ENCODE data around the gene SLC38A8. TPM values are rescaled to one million over a fixed set of nuclear protein-coding genes. Genes with fewer than 3 reads are reported as not detected.

Gene SLC38A8
- polyA plus RNA-seq, 3 donors = not detected

GRCh38 chr16:84068783-84069462, 26.3 kb upstream of the SLC38A8 start:
- no peak for DNase-seq

- no peak for DNase-seq
Measured at GRCh38 chr16:84068041-84068440, 25.4 kb upstream of the SLC38A8 start.

DNA sequence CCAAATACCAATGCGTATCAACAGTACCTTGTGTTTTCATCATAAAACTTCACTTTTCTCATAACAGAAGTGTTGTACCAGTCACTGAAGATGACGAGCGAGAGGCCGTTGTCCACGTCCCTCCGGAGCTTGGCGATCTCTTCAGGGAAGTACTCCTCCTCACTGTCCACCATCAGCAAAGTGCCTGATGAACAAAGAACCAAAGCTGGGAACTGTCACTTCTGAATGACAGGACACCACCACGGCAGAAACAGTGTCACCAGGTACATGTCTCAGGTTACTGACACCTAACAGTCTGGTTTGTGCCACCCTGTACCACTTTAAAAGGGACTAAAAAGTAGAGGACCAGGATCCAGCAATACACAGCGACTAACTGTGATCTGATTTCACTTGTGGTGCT, 25.0 kb upstream of the SLC38A8 start:
- DNase-seq = no peak

DNA sequence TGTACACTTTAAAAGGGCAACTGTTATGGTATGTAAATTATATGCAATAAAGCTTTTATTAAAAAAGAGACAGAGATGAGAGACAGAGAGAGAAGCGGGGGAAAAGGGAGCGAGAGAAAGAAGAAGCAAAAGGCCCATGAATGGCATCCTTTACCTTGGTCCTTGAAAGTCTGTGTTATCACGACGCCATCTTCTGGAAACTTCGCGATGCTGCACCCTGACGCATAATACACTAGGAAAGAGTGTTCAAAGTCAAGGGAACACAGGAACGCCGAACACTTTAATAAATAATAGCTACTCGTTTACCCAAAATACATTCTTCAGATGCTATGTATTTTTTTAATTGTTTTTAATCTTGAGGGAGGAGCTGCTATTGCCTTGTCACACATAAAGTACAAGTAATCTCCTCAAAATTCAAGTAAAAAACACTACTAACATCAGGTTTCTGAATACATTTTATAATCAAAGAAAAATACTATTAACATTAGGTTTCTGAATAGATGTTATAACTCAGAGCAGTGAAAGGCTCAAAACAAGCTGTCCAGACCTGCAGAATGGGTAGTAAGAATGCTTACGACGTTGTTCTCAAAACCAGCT, 23.0 kb upstream of the SLC38A8 start:
- peak; percentile 49 for DNase-seq

DNA sequence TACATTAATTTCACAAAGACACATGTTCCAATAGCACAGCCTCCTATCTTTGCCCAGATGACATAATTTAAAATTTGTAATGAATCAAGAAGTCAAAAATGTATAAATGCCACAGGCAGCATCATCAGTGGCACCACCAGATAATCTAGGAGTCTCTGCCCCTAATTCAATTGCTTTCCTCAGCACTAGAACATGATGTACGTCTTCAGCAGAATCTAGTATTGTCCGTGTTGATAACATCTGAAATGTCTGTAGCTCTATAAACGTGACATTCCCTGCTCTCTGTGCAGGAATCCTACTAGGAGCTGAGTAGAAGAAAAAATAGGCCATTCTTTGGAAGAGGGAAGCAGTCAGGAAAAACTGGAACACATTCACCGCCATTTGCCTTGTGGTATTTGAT, 21.4 kb upstream of the SLC38A8 start:
- no peak for DNase-seq

DNA sequence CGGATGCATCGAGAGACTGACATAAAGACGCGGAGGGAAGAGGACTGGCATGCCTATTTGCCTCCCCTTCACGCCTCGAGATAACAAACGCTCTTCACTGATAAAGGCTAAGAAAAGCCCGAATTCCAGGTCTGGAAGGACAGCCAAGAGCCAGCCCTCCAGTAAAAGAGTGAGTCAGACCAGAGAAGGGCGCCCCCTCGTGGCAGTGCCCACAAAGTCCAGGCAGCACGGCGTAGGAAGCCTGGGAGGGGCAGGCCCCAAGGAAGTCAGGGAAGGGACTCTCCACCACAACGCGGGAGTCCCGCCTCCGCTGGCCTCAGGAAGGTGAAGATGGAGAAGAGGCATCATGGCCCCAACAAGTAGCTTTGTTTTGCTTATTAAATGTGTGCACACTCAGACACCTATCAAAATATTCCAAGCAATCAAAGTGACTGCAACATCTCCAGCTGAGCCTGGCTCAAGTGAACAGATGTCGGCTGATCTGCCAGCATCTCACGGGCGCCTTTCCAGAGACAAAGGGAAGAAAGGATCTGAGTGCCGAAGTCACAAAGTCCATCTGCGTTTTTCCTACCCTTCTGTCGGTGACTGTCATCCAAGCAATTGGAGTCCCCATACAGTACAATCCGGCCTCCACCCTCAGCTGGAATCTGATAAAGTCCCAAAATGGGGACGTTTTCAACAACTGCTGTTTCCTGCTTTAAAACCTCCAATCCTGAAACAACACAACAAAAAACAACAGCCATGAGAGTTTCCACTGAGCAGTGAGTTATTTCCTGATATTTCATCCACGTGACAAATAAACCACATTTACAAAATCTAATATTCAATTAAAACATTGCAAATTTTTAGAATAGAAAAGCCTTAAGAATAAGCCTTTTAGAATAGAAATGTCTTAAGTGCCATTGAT, 20.4 kb upstream of the SLC38A8 start:
- peak; percentile 40 for DNase-seq

DNA sequence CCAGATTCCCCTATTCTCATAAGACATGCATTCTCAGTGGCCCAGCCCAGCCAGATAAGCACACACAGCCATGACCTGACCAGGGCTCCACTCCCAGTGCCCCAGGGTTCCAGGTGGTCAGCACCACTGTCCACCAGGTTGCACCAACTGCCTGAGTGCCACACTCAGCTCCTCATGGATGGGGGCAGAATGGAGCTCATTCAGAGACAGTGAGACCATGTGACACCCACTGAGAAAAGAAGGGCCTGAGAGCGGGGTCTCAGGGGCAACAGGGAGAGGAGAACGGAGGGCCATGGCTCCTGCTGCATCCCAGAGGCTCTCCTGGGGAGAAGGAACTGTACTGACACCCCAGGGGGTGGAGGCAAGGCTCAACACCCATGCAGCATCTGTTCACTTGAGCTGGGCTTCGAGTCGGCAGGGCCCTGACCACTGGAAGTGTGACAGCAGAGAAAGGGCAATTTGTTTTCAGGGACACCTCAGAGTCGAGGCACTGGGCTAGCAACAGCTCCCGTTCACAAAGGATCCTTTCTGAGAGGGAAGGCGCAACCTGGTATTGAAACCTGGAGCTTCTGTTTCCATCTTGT, 18.7 kb upstream of the SLC38A8 start:
- DNase-seq = no peak

- DNase-seq = no peak
Measured at GRCh38 chr16:84059946-84060901, 17.6 kb upstream of the SLC38A8 start.

- DNase-seq = no peak
Measured at GRCh38 chr16:84059111-84059510, 16.5 kb upstream of the SLC38A8 start.

GRCh38 chr16:84058664-84059063, 16.1 kb upstream of the SLC38A8 start:
- no peak for DNase-seq

DNA sequence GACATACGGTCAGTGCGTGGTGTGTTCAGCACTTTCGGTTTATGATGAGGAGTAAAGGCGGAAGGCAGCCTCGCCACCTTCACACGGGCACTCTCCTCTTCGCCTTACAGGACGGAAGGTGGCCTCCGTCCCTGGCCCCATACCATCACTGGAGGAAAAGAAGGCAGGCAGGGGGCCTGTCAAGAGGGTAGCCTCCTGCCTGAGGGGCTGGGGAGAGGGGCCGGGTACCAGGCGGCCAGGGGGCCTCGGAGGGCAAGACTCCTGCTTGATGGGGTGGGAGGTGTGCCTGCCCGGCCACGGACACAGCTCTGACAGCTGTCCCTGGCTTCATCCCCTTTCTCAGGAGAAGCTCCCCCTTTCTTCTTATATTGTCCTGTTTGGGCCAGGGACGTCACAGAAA, 15.6 kb upstream of the SLC38A8 start:
- no peak for DNase-seq

DNA sequence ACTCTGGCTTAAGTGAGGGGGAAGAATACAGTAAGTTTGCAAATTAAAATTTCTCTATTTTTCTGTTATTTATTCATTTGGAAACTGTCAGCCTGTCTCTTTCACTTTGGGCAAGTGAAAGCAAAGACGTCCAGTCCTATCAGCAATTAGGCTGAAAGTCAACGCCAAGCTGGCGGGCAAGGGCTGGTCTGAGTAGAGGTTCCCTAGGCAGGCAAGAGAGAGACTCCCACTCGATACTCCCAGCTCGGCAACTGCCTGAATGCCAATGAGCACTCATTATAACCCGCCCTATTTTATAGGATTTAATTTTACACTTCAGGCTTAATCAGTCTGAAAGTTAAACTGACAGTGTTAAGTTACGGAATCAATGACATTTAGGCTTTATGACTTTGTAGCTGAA, 14.3 kb upstream of the SLC38A8 start:
- no peak for DNase-seq

DNA sequence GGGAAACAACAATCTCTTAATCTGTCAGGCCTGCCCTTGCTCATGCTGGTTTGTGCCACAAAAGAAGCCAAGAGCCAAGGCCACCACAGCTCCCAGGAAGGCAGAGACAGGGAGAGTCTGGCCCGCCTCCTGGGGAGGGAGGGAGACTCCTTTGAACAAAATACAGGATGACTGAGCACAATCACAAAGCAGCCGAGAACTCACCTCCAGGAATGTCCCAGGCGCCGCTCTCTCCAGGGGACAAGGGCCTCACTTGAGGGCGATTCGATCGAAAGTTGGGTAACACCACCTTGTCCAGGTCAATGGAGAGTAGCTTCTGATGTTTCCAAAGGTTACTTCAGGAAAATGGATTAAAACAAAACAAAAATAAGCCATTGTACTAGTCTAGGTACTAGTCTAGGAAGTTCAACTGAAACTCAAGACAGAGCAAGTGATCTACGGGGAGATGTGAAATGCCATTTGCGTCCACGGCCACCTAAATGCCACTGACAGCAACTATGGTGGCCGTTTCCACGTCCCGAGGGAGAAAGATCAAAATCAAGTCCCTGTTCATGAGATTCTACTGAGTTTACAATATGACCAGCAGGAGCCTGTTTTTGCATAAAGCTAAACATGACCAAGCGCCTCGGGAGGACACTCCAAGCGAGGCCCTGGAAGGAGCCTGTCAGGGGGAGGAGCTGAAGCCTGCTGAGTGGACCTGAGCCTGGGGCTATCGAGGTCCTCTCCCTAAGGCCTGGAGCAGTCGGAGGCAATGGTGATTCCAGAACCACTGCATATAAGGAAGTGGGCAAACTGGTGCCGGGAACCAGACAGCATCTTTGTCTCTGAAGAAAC, 13.4 kb upstream of the SLC38A8 start:
- no peak for DNase-seq

GRCh38 chr16:84055366-84055765, 12.8 kb upstream of the SLC38A8 start:
- no peak for DNase-seq

GRCh38 chr16:84054916-84055315, 12.3 kb upstream of the SLC38A8 start:
- DNase-seq = no peak

- no peak for DNase-seq
Measured at GRCh38 chr16:84054271-84054670, 11.7 kb upstream of the SLC38A8 start.

GRCh38 chr16:84053237-84053636, 10.6 kb upstream of the SLC38A8 start:
- DNase-seq = no peak

GRCh38 chr16:84052071-84052622, 9.6 kb upstream of the SLC38A8 start:
- DNase-seq = no peak

DNA sequence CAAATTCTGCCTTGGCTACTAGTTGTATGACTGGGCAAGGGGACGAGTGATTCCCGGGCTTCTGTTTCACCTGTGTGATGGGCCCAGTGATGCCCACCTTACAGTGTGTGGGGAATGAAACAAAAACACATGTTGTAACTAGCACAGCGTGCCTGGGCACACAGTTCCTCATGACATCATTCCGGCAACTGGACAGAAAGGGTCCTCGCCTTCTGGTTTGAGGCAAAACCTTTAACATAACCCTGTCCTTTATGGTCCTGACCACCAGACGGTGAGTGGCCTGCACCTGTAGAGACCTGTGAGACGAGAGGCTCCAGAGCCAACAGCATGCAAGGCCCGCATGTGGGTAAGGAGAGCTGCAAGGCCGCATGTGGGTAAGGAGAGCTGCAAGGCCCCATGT, 7.7 kb upstream of the SLC38A8 start:
- no peak for DNase-seq

Measured in renal pelvis (tissue), 4 donors.